Neuronal stem cell (in vitro differentiated cells): Measurements from ENCODE around the gene CYLD.

Experiments used
- DNase-seq: peaks from one replicate; pipeline ENCODE4 v3.0.0-alpha.2; 2013; ENCODE audit warnings: low spot score
- H2AFZ ChIP-seq: one replicate; pipeline ENCODE4 v1.6.1; 2013; ENCODE audit warnings: mild to moderate bottlenecking, low read length, inconsistent platforms
- H2AK5ac ChIP-seq: 2 replicates; pipeline ENCODE4 v1.6.1; 2013; ENCODE audit warnings: low read depth, mild to moderate bottlenecking, inconsistent platforms, low read length, moderate library complexity, mixed read lengths
- H2BK120ac ChIP-seq: 2 replicates; pipeline ENCODE4 v1.6.1; 2013; ENCODE audit warnings: low read depth, mild to moderate bottlenecking, inconsistent platforms, low read length, moderate library complexity, mixed read lengths
- H2BK12ac ChIP-seq: one replicate; pipeline ENCODE4 v1.6.1; 2013; ENCODE audit warnings: low read length, inconsistent platforms
- H2BK15ac ChIP-seq: 2 replicates; pipeline ENCODE4 v1.6.1; 2013; ENCODE audit warnings: mild to moderate bottlenecking, low read length, inconsistent platforms, mixed read lengths
- H2BK5ac ChIP-seq: one replicate; pipeline ENCODE4 v1.6.1; 2013; ENCODE audit warnings: inconsistent platforms, mild to moderate bottlenecking, low read length, moderate library complexity
- H3K14ac ChIP-seq: one replicate; pipeline ENCODE4 v1.6.1; 2013; ENCODE audit warnings: low read length, inconsistent platforms
- H3K18ac ChIP-seq: 2 replicates; pipeline ENCODE4 v1.6.1; 2013; ENCODE audit warnings: low read length, inconsistent platforms
- H3K23ac ChIP-seq: 2 replicates; pipeline ENCODE4 v1.6.1; 2013; ENCODE audit warnings: low read depth, mild to moderate bottlenecking, mixed read lengths, low read length, inconsistent platforms; ENCODE audit not compliant: poor library complexity
- H3K27ac ChIP-seq: replicated peaks from 3 replicates; pipeline ENCODE4 v1.5.1; 2013; ENCODE audit warnings: low read length, inconsistent platforms
- H3K27me3 ChIP-seq, 3 experiments: 2 replicates each; pipeline ENCODE4 v1.6.1; 2013; ENCODE audit warnings: low read length in 3 of 3, mild to moderate bottlenecking in 2 of 3, inconsistent platforms in 1 of 3, low read depth in 1 of 3, mixed read lengths in 1 of 3, moderate library complexity in 1 of 3; ENCODE audit not compliant: control insufficient read depth in 3 of 3, insufficient read depth in 3 of 3
- H3K36me3 ChIP-seq, 2 donors: replicated peaks in 1 of 2; 2 replicates each; pipeline ENCODE4 v1.6.1; 2013; ENCODE audit warnings: low read length in 2 of 2; ENCODE audit not compliant: control insufficient read depth in 2 of 2, insufficient read depth in 2 of 2
- H3K4ac ChIP-seq: 2 replicates; pipeline ENCODE4 v1.6.1; 2013; ENCODE audit warnings: inconsistent platforms, mild to moderate bottlenecking, low read length, moderate library complexity
- H3K4me1 ChIP-seq, 2 donors: 1 replicate in 1 of 2; 2 replicates in 1 of 2; pipeline ENCODE4 v1.6.1; 2013; ENCODE audit warnings: low read length in 2 of 2, low read depth in 1 of 2; ENCODE audit not compliant: control insufficient read depth in 2 of 2, insufficient read depth in 1 of 2
- H3K4me2 ChIP-seq: one replicate; pipeline ENCODE4 v1.6.1; 2013; ENCODE audit warnings: mild to moderate bottlenecking, low read length, inconsistent platforms; ENCODE audit not compliant: insufficient read depth, poor library complexity, severe bottlenecking
- H3K4me3 ChIP-seq, 2 donors: 2 replicates each; pipeline ENCODE4 v1.5.1; 2013; ENCODE audit warnings: low read length in 2 of 2, mild to moderate bottlenecking in 2 of 2, inconsistent platforms in 1 of 2, moderate library complexity in 1 of 2
- H3K79me1 ChIP-seq: one replicate; pipeline ENCODE4 v1.6.1; 2013; ENCODE audit warnings: low read depth, mild to moderate bottlenecking, inconsistent platforms, low read length, moderate library complexity
- H3K9ac ChIP-seq: one replicate; pipeline ENCODE4 v1.6.1; 2013; ENCODE audit warnings: mild to moderate bottlenecking, low read depth, low read length, inconsistent platforms; ENCODE audit not compliant: poor library complexity
- H3K9me3 ChIP-seq, 2 donors: replicated peaks in 1 of 2; 2 replicates each; pipeline versions ENCODE3 to v1.6.1; 2013; ENCODE audit warnings: low read length in 2 of 2, mild to moderate bottlenecking in 2 of 2, inconsistent platforms in 1 of 2, low read depth in 1 of 2, mixed read lengths in 1 of 2, moderate library complexity in 1 of 2; ENCODE audit not compliant: control insufficient read depth in 2 of 2, insufficient read depth in 1 of 2
- H4K8ac ChIP-seq: one replicate; pipeline ENCODE4 v1.6.1; 2013; ENCODE audit warnings: low read depth, mild to moderate bottlenecking, inconsistent platforms, low read length, moderate library complexity
- H4K91ac ChIP-seq: one replicate; pipeline ENCODE4 v1.6.1; 2013; ENCODE audit warnings: low read length, low read depth, mild to moderate bottlenecking, inconsistent platforms; ENCODE audit not compliant: poor library complexity
- WGBS, 2 donors: extraction: QIAGEN DNeasy Blood & Tissue Kit; methylation state at CpG; one replicate each; pipeline ENCODE4 v1.1.7; 2013; ENCODE audit warnings: missing lambda C conversion rate in 2 of 2, mixed read lengths in 1 of 2; ENCODE audit not compliant: insufficient read length in 2 of 2, insufficient replicate concordance in 1 of 2; ENCODE audit errors: extremely low coverage in 2 of 2; 5-methylcytosine and 5-hydroxymethylcytosine counted together
- small RNA-seq: library from polyadenylated mRNA; stranded (forward); fragments of <200 nt; extraction: miRNeasy Mini kit (QIAGEN cat#:217004); gene quantifications from one replicate; pipeline ENCODE3, GENCODE V24; 2013; ENCODE audit not compliant: insufficient read depth

The CYLD gene

DNA sequence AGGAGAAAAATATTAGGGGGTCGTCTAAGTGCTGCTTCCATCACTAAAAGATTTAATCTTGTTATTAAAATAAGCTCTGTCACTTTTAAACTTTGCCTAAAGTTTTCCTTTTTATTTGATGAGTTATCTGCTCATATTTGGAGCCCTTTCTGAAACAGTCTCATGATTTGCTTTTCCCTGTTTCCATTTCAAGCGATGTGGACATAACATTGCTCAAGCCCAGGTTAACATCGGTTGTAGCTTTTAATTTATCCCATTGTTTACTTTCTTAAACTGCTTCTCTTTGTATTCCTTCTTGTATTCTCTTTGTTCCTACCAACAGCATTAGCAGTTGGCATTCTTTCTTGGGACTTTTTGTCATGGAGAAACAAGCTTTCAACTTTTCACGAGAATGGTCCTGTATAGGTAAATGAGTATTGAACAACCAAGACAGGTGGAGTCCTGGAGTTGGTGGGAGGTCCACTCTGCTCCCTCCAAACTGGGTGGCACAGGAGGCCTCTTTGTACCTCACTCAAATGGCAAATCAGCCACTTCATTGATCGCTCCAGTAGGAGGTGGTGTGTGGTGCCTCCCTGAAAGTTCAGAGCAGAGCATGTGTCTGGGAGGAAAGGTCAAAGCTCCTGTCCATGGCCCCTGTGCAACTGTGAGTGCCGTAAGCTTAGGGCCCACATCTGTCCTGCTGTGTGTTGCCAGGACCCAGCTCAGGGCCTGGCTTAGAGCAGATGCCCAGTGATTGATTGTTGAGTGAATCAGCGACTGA, 107.0 kb downstream of the CYLD start:
- DNase-seq = no peak
- whole genome bisulfite sequencing, 2 donors = no CpG with 5 or more reads among the region's 7 CpGs
- peaks cover 0 to 4% of the 10 kb centered on the region in 2 donors for H3K4me1 ChIP-seq

More for the DNA sequence above, 107.0 kb downstream of the CYLD start:
- Histone ChIP-seq H4K91ac (no peak overlapping the region), H3K9ac (no peak overlapping the region), H3K4me3 (peak overlapping the region in 1 of 2 donors; percentile 27), H3K14ac (no peak overlapping the region), H3K4ac (no peak overlapping the region), H2AFZ (no peak overlapping the region), H3K27me3 (peaks cover 0 to 14% (median 0%) of the 10 kb centered on the region in 3 experiments), H2BK120ac (peak overlapping the region; percentile 3), H3K36me3 (no peaks in the 10 kb centered on the region), H4K8ac (no peak overlapping the region), H3K23ac (no peak overlapping the region), H2BK5ac (no peak overlapping the region), H2BK12ac (no peak overlapping the region), H3K79me1 (no peaks in the 10 kb centered on the region), H2BK15ac (peak overlapping the region; percentile 45), H3K4me2 (no peak overlapping the region), H2AK5ac (peak overlapping the region; percentile 54), H3K18ac (peak overlapping the region; percentile 24), H3K9me3 (peaks cover 0 to 2% of the 10 kb centered on the region in 2 donors), H3K27ac (no peak overlapping the region)

Small RNA genes within 50 kb of the gene (small RNA-seq; reads per million reads assigned to genes)
- 1.6 reads per million for gene MIR3181
